Mesendoderm (in vitro differentiated cells): Measurements from ENCODE around the gene CELA3B. TPM values are rescaled to one million over a fixed set of nuclear protein-coding genes. Genes with fewer than 3 reads are reported as not detected.
"Not testable (repeated sequence)": the region's sequence is repeated elsewhere in the genome, so short reads cannot be mapped to it uniquely, and the experiment has no call there.

Experiments used
- DNase-seq: peaks from one replicate; pipeline ENCODE4 v3.0.0; 2013
- H2AK5ac ChIP-seq: 2 replicates; pipeline ENCODE4 v1.6.1; 2013; ENCODE audit warnings: low read length, inconsistent platforms
- H2BK120ac ChIP-seq: 2 replicates; pipeline ENCODE4 v1.6.1; 2013; ENCODE audit warnings: low read depth, mild to moderate bottlenecking, low read length, moderate library complexity, mixed read lengths
- H2BK15ac ChIP-seq: replicated peaks from 2 replicates; pipeline ENCODE4 v1.6.1; 2013; ENCODE audit warnings: low read depth, mild to moderate bottlenecking, moderate library complexity
- H2BK5ac ChIP-seq: 2 replicates; pipeline ENCODE4 v1.6.1; 2013; ENCODE audit warnings: low read length, inconsistent platforms
- H3K18ac ChIP-seq: 2 replicates; pipeline ENCODE4 v1.6.1; 2013; ENCODE audit warnings: mild to moderate bottlenecking, low read length, mixed read lengths
- H3K23ac ChIP-seq: one replicate; pipeline ENCODE4 v1.6.1; 2013; ENCODE audit warnings: low read length
- H3K27ac ChIP-seq: 2 replicates; pipeline ENCODE4 v1.5.1; 2013; ENCODE audit warnings: low read depth, mild to moderate bottlenecking, inconsistent platforms, low read length, moderate library complexity
- H3K27me3 ChIP-seq: 2 replicates; pipeline ENCODE4 v1.6.1; 2013; ENCODE audit warnings: low read length, control low read depth, mild to moderate bottlenecking, inconsistent platforms; ENCODE audit not compliant: insufficient read depth, poor library complexity
- H3K36me3 ChIP-seq: 2 replicates; pipeline ENCODE4 v1.6.1; 2013; ENCODE audit warnings: low read length, inconsistent platforms; ENCODE audit not compliant: control insufficient read depth, insufficient read depth
- H3K4ac ChIP-seq: one replicate; pipeline ENCODE4 v1.6.1; 2013; ENCODE audit warnings: low read depth, mild to moderate bottlenecking, low read length, moderate library complexity
- H3K4me1 ChIP-seq: 2 replicates; pipeline ENCODE4 v1.6.1; 2013; ENCODE audit warnings: low read depth, low read length, inconsistent platforms; ENCODE audit not compliant: control insufficient read depth
- H3K4me2 ChIP-seq: 2 replicates; pipeline ENCODE4 v1.6.1; 2013; ENCODE audit warnings: low read length
- H3K4me3 ChIP-seq: 2 replicates; pipeline ENCODE4 v1.5.1; 2013; ENCODE audit warnings: mild to moderate bottlenecking, low read length
- H3K56ac ChIP-seq: one replicate; pipeline ENCODE4 v1.6.1; 2013; ENCODE audit warnings: low read length
- H3K79me1 ChIP-seq: 2 replicates; pipeline ENCODE4 v1.6.1; 2013; ENCODE audit warnings: low read length, inconsistent platforms
- H3K79me2 ChIP-seq: 2 replicates; pipeline ENCODE4 v1.6.1; 2013; ENCODE audit warnings: mild to moderate bottlenecking, low read length; ENCODE audit not compliant: control insufficient read depth, insufficient read depth
- H3K9ac ChIP-seq: 2 replicates; pipeline ENCODE4 v1.6.1; 2013; ENCODE audit warnings: low read length, inconsistent platforms
- H4K5ac ChIP-seq: one replicate; pipeline ENCODE4 v1.6.1; 2013; ENCODE audit warnings: low read length
- H4K8ac ChIP-seq: one replicate; pipeline ENCODE4 v1.6.1; 2013; ENCODE audit warnings: low read depth, mild to moderate bottlenecking, control low read depth, low read length, moderate library complexity
- WGBS: extraction: QIAGEN DNeasy Blood & Tissue Kit; methylation state at CpG from one replicate; pipeline ENCODE4 v1.1.7; 2013; ENCODE audit warnings: low lambda C conversion rate, missing lambda C conversion rate; ENCODE audit not compliant: insufficient coverage; ENCODE audit errors: extremely low coverage; 5-methylcytosine and 5-hydroxymethylcytosine counted together
- polyA plus RNA-seq, 2 experiments: library from polyadenylated mRNA; stranded (reverse); fragments of 200-250 nt; gene quantifications; one replicate each; pipeline ENCODE4 v1.2.3, GENCODE V29; 2013

Gene CELA3B, protein sequence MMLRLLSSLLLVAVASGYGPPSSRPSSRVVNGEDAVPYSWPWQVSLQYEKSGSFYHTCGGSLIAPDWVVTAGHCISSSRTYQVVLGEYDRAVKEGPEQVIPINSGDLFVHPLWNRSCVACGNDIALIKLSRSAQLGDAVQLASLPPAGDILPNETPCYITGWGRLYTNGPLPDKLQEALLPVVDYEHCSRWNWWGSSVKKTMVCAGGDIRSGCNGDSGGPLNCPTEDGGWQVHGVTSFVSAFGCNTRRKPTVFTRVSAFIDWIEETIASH
- not detected for polyA plus RNA-seq (2013, experiment 1 of 2)
- not detected for polyA plus RNA-seq (2013, experiment 2 of 2)

DNA sequence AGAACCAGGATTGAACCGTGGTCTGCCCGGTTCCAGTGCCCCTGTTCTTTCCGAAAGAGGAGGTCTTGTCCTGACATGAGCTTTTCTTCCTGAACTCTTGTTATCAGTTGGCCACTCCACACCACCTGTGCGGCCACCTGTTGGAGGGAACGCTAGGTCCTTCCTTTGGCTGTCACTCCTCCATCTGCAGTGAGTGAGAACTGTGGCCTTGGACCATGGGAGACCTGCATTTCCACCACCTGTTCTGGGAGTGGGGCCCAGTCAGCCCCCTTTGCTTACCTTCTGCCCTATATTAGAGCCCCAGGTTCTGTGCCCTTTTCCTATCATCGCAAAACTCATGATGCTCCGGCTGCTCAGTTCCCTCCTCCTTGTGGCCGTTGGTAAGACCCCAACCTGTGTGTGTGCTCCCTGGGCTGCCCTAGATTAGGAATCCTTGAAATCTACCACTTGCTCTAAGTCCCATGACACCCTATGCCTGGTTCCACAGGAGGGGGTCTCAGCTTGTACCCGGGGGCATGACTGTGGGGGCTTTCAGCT lies at the start of gene CELA3B:
Gene CELA3B (plus strand): TSS at position 320 of the 537 bp plus-strand sequence. CDS start 18 bp downstream, at position 338.
- not testable (repeated sequence) for H3K27me3 ChIP-seq, H3K4me3 ChIP-seq, H2BK5ac ChIP-seq, H3K18ac ChIP-seq, H2BK120ac ChIP-seq, H3K79me1 ChIP-seq, H3K27ac ChIP-seq, DNase-seq, H3K23ac ChIP-seq, H3K4ac ChIP-seq, H3K36me3 ChIP-seq, H3K56ac ChIP-seq, H3K4me2 ChIP-seq, H4K5ac ChIP-seq, H3K79me2 ChIP-seq, H3K9ac ChIP-seq, H2BK15ac ChIP-seq, H4K8ac ChIP-seq, H2AK5ac ChIP-seq, H3K4me1 ChIP-seq
- no CpG with 5 or more reads among the region's 9 CpGs for WGBS

DNA sequence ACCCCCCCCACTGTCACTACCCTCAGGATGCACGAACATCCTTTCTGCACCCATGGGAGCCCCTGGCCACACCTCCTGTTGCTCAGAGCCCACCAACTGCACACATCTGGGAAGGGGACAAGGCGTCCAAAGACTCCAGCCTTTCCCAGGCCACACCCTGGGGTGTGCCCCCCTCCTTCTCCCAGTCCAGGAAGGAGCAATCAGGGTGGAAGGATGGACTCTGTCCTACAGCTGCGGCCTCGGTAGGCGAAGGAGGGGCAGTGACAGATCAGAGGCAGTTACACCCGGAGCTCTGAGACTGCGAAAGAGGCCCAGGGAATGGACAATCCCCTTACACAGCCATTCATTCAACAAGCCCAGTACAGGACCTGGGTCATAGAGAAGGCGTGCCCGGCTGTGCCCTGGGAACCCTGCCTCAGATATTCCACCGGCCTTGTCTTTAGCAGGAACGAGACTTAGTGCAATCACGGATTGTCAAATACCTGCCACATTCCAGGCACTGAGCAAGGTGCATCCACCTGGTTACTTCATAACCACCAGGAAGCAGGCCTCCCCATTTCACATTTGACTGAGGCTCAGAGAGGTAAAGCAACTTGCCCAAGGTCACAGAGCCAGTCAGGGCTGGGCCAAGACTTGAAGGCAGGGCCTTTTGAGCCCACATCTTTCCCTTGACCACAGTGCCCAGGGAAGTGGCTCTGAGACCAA lies 49.1 kb upstream of the CELA3B start:
- H4K8ac ChIP-seq: no peak overlapping the region
- no peak overlapping the region for H3K23ac ChIP-seq
- WGBS: no CpG with 5 or more reads among the region's 12 CpGs

DNA sequence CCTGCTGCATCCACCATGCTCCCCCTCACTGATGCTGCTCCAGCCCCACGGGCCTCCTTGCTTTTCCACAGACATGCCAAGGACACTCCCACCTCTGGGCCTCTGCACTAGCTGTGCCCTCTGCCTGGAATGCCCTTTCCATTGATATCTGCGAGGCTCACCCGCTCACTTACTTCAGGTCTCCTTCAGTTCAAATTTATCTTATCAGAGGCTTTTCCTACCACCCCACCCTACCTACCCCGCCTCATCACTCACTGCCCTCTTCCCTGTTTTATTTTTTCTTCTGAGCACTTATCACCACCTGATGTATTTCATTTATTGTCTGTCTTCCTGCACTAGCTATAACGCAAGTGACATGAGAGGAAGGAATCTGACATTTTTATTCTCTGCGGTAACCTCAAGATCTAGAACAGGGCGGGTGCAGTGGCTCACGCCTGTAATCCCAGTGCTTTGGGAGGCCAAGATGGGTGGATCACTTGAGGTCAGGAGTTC lies 46.7 kb upstream of the CELA3B start:
- Histone ChIP-seq H2AK5ac (no peak overlapping the region), H3K27ac (no peak overlapping the region), H3K18ac (no peak overlapping the region), H3K4me3 (no peak overlapping the region), H3K4ac (no peak overlapping the region), H3K79me1 (peaks cover 20% of the 10 kb centered on the region), H2BK5ac (no peak overlapping the region), H3K4me1 (peaks cover 17% of the 10 kb centered on the region), H3K56ac (peak overlapping the region; percentile 10), H3K27me3 (no peaks in the 10 kb centered on the region), H3K4me2 (no peak overlapping the region), H3K23ac (no peak overlapping the region), H3K79me2 (peaks cover 42% of the 10 kb centered on the region), H3K36me3 (no peaks in the 10 kb centered on the region), H2BK15ac (no peak overlapping the region), H4K8ac (no peak overlapping the region), H3K9ac (no peak overlapping the region), H2BK120ac (no peak overlapping the region), H4K5ac (no peak overlapping the region)
- no CpG with 5 or more reads among the region's 8 CpGs for WGBS
- DNase-seq: no peak

More for the DNA sequence above, 49.1 kb upstream of the CELA3B start:
- H3K79me1 ChIP-seq: peaks cover 16% of the 10 kb centered on the region
- H3K27me3 ChIP-seq: no peaks in the 10 kb centered on the region
- H4K5ac ChIP-seq: no peak overlapping the region
- H3K56ac ChIP-seq: peak overlapping the region; percentile 10
- H3K79me2 ChIP-seq: peaks cover 32% of the 10 kb centered on the region
- H3K4me1 ChIP-seq: peaks cover 21% of the 10 kb centered on the region
- H2BK5ac ChIP-seq: no peak overlapping the region
- no peak overlapping the region for H3K4ac ChIP-seq
- no peak overlapping the region for H2BK15ac ChIP-seq
- H3K36me3 ChIP-seq: no peaks in the 10 kb centered on the region
- no peak overlapping the region for H3K9ac ChIP-seq
- no peak overlapping the region for H3K27ac ChIP-seq
- H3K4me3 ChIP-seq: no peak overlapping the region
- DNase-seq: no peak
- H3K18ac ChIP-seq: no peak overlapping the region
- H3K4me2 ChIP-seq: no peak overlapping the region
- H2AK5ac ChIP-seq: no peak overlapping the region
- no peak overlapping the region for H2BK120ac ChIP-seq

DNA sequence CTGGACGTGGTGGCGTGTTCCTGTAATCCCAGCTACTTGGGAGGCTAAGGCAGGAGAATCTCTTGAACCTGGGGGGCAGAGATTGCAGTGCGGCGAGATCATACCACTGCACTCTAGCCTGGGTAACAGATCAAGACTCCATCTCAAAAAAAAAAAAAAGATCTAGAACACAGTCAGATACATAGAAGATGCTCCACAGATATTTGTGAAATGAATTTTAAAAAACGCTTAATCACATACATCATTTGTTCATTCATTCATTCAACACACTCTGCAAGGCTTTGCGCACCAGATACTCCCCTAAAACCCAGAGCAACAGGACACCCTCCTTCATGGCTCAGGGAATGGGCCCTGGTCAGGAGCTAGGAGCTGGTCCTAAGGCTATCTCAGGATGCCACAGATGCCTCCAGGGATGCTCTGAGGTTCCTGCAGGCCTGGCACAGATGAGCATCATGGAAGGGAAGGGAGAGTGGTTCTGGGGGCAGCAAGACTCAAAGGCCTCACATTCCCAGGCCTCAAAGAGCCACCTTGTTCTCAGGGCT lies 46.1 kb upstream of the CELA3B start:
- no peak overlapping the region for H3K9ac ChIP-seq
- WGBS: no CpG with 5 or more reads among the region's 6 CpGs
- H3K79me1 ChIP-seq: peaks cover 25% of the 10 kb centered on the region
- no peak overlapping the region for H4K8ac ChIP-seq
- H3K27me3 ChIP-seq: no peaks in the 10 kb centered on the region
- peaks cover 21% of the 10 kb centered on the region for H3K4me1 ChIP-seq
- H2BK5ac ChIP-seq: no peak overlapping the region
- H3K56ac ChIP-seq: no peak overlapping the region
- H2BK120ac ChIP-seq: no peak overlapping the region
- H4K5ac ChIP-seq: no peak overlapping the region
- H3K36me3 ChIP-seq: no peaks in the 10 kb centered on the region
- DNase-seq: no peak
- H3K4me2 ChIP-seq: no peak overlapping the region
- H3K23ac ChIP-seq: no peak overlapping the region
- peaks cover 46% of the 10 kb centered on the region for H3K79me2 ChIP-seq
- no peak overlapping the region for H3K4me3 ChIP-seq
- no peak overlapping the region for H3K18ac ChIP-seq
- peak overlapping the region; percentile 28 for H3K27ac ChIP-seq
- H3K4ac ChIP-seq: no peak overlapping the region
- no peak overlapping the region for H2BK15ac ChIP-seq
- no peak overlapping the region for H2AK5ac ChIP-seq

DNA sequence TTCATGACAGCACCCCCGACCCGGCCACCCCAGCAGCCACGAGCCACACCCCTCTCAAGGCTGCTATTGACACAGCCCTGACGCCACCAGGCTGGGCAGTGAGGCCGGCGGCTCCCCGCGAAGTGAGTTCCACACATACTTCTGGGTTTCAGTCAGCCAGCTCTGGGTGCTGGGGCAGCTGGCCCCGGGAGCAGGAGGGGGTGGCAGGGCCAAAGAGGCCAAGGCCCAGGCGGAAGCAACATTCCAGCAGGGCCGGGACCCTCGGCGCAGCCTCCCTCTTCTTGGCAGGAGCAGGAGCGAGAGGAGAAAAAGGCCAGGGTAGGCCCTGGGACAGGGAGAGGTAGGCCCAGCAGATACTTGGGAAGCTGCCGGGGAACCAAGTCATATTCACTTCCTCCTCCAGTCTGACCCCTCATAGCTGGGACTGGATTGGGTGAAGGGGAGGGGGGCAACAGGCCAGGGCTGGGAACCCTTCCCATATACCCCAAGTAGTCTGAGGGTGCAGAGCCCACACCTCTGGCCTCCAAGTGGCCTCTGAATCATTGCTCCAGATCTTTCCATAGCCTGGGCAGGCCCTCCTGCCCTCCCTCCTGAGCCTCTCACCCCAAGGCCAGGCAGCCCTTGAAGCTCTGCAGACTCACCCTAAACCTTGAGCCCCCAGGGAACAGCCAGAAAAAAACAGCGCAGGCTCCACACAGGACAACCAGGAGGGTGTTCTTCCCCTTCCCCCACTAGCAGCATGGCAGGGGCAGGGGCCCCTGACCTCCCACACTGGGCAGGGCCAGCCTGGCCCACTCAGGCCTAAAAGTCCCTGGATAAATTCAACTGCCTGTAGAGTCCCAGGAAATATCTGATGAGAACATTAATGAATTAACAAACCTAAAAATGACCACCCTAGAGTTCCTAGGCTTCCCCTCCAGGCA lies 45.4 kb upstream of the CELA3B start:
- no peak overlapping the region for H4K5ac ChIP-seq
- H3K79me2 ChIP-seq: peaks cover 48% of the 10 kb centered on the region
- H3K4me1 ChIP-seq: peaks cover 21% of the 10 kb centered on the region
- peak overlapping the region; percentile 67 for H3K27ac ChIP-seq
- no peak overlapping the region for H3K4me3 ChIP-seq
- DNase-seq: peak; percentile 88
- H3K4ac ChIP-seq: no peak overlapping the region
- no peak overlapping the region for H3K4me2 ChIP-seq
- no peak overlapping the region for H2AK5ac ChIP-seq
- H3K18ac ChIP-seq: peak overlapping the region; percentile 9
- H3K36me3 ChIP-seq: no peaks in the 10 kb centered on the region
- no peak overlapping the region for H3K23ac ChIP-seq
- H2BK15ac ChIP-seq: no peak overlapping the region
- peak overlapping the region; percentile 22 for H3K9ac ChIP-seq
- no CpG with 5 or more reads among the region's 16 CpGs for WGBS
- no peak overlapping the region for H2BK5ac ChIP-seq
- H3K56ac ChIP-seq: peak overlapping the region; percentile 61
- no peak overlapping the region for H4K8ac ChIP-seq
- no peaks in the 10 kb centered on the region for H3K27me3 ChIP-seq
- peaks cover 25% of the 10 kb centered on the region for H3K79me1 ChIP-seq
- no peak overlapping the region for H2BK120ac ChIP-seq
